Activated B cell treated with CpG ODN at 0.5 μM for 24 hours (primary cell): Measurements from ENCODE around the gene TGFB2. TPM values are rescaled to one million over a fixed set of nuclear protein-coding genes. Genes with fewer than 3 reads are reported as not detected.

Experiments used
- ATAC-seq: fragments of 200-7000 bp; cut with Tn5 transposase; one replicate; pipeline ENCODE4 v1.10.0; 2021; ENCODE audit warnings: low read depth, mild to moderate bottlenecking, moderate library complexity
- CTCF ChIA-PET: fragments of 350-600 bp; sonication (Branson Sonifier 250); formaldehyde crosslinking; loops from one replicate; lab custom pipeline; 2021; ENCODE audit warnings: antibody characterized with exemption; lab: Charles Lee
- POLR2A ChIA-PET: fragments of 350-600 bp; sonication (Branson Sonifier 250); formaldehyde crosslinking; loops from one replicate; lab custom pipeline; 2021; ENCODE audit warnings: antibody characterized with exemption; lab: Charles Lee
- DNase-seq: peaks from one replicate; pipeline ENCODE4 v3.0.0; 2022
- H3K27ac Mint-ChIP-seq: one replicate; pipeline ENCODE4 v1.8.0; 2020; ENCODE audit warnings: mixed read lengths
- H3K27me3 Mint-ChIP-seq: one replicate; pipeline ENCODE4 v1.8.0; 2021; ENCODE audit warnings: mixed read lengths
- H3K36me3 Mint-ChIP-seq: one replicate; pipeline ENCODE4 v1.8.0; 2021; ENCODE audit warnings: low read depth, mixed read lengths
- H3K4me1 Mint-ChIP-seq: one replicate; pipeline ENCODE4 v1.8.0; 2021; ENCODE audit warnings: mixed read lengths
- H3K4me3 Mint-ChIP-seq: one replicate; pipeline ENCODE4 v1.8.0; 2020; ENCODE audit warnings: mild to moderate bottlenecking, mixed read lengths
- H3K9me3 Mint-ChIP-seq: one replicate; pipeline ENCODE4 v1.8.0; 2020; ENCODE audit warnings: mixed read lengths
- CTCF ChIP-seq: fragments of 200-600 bp; IDR thresholded peaks from one replicate; pipeline ENCODE4 v1.8.0; 2022; ENCODE audit warnings: antibody characterized with exemption, mild to moderate bottlenecking
- intact Hi-C: fragments of 100-400 bp; cut with micrococcal nuclease; formaldehyde crosslinking; loops from one replicate; pipeline ENCODE4 v1.15.1; 2024
- total RNA-seq: library from RNA; stranded (reverse); gene quantifications from 2 replicates; pipeline ENCODE4 v1.2.3, GENCODE V29; 2022

The TGFB2 gene
- total RNA-seq, 1 donor from 2014 or later: 1.6 TPM

DNA sequence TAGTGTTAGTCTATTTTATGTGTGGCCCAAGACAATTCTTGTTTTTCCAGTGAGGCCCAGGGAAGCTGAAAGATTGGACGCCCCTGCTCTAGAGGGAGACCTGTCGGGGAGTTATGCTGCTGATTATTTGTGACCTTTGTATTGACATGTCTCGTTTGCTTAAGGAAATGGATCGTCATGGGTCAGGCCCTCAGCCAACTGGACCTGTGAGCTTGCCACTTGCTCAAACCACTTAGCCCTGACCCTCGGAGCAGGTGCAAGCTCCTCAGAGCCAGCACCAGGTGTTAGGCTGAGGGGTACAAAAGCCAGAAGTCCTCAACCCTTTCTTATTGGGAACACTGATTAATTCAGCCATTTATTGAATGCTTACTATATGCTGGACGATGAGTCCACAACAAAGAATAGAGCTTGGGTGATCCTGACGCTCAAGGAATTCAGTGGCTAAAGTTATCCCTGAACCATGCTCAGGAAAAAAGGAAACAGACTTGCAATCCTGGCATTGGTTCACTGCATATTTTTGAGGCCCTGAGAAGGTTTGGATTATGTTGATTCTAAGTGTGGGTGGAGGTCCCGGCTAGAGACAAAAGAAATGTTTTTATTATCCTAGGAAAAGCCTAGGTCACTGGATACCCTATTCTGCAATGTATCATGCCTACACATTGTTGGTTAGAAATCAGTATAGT lies 19.0 kb downstream of the TGFB2 start:
- Mint-ChIP-seq H3K4me3 (no peak overlapping the region), H3K36me3 (no peaks in the 10 kb centered on the region), H3K27me3 (no peaks in the 10 kb centered on the region), H3K9me3 (no peaks in the 10 kb centered on the region), H3K4me1 (no peaks in the 10 kb centered on the region), H3K27ac (no peak overlapping the region)
- TF ChIP-seq CTCF: no peak
- intact Hi-C loops: no loop called here
- CTCF ChIA-PET: interaction anchor here (1.0 kb wide), 1 partner anchor 36 kb away, joined by 3 read pairs; no protein-coding TSS in a partner anchor
- POLR2A ChIA-PET: interaction anchor here (1.1 kb wide), 1 partner anchor 14 kb away, joined by 4 read pairs; no protein-coding TSS in a partner anchor
- ATAC-seq (no peak), DNase-seq (no peak)

- H3K4me3 Mint-ChIP-seq: no peak overlapping the region
- CTCF ChIA-PET: interaction anchor here (1.4 kb wide), 1 partner anchor 151 kb away, joined by 3 read pairs; no protein-coding TSS in a partner anchor
These were observed 20.3 kb downstream of the TGFB2 start for GRCh38 chr1:218365226-218365999.

GRCh38 chr1:218366322-218367052 lies 21.4 kb downstream of the TGFB2 start:
- no peaks in the 10 kb centered on the region for H3K27me3 Mint-ChIP-seq
- POLR2A ChIA-PET: no interaction called here
- ATAC-seq (no peak), DNase-seq (no peak)
- no peaks in the 10 kb centered on the region for H3K9me3 Mint-ChIP-seq
- no peak overlapping the region for H3K4me3 Mint-ChIP-seq
- CTCF ChIA-PET: interaction anchor here (1.2 to 1.4 kb wide), 2 partner anchors 10 to 150 kb away, joined by 3 read pairs; no protein-coding TSS in a partner anchor
- no peaks in the 10 kb centered on the region for H3K36me3 Mint-ChIP-seq
- intact Hi-C loops: no loop called here
- TF ChIP-seq CTCF: no peak
- no peak overlapping the region for H3K27ac Mint-ChIP-seq
- no peaks in the 10 kb centered on the region for H3K4me1 Mint-ChIP-seq

More at GRCh38 chr1:218365226-218365999, 20.3 kb downstream of the TGFB2 start:
- Mint-ChIP-seq H3K4me1 (no peaks in the 10 kb centered on the region), H3K36me3 (no peaks in the 10 kb centered on the region), H3K27me3 (no peaks in the 10 kb centered on the region), H3K27ac (no peak overlapping the region), H3K9me3 (no peaks in the 10 kb centered on the region)
- no peak for ATAC-seq
- no peak for TF ChIP-seq CTCF
- intact Hi-C loops: no loop called here
- POLR2A ChIA-PET: interaction anchor here (1.1 kb wide), 1 partner anchor 13 kb away, joined by 4 read pairs; no protein-coding TSS in a partner anchor
- DNase-seq: no peak

DNA sequence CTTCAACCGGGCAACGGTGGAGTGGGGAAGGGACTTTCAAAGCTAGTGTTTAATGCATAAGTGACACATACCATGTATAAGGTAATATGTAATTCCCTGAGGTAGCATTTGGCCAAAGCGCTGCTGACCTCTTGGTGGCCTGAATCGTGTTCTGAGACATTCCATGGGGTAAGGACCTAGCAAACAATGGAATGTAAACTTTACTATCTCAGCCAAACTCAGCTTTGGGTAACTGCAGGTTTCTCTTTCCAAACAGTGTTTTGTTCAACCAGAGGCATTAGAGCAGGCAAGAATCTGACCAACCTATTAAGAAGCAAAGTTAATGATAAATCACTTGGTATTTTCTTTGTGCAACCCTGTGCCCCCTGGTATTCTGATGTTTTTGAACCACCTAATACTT lies 22.0 kb downstream of the TGFB2 start:
- TF ChIP-seq CTCF: no peak
- ChIA-PET CTCF (interaction anchor here (1.2 kb wide), 1 partner anchor 10 kb away, joined by 3 read pairs; no protein-coding TSS in a partner anchor), POLR2A (no interaction called here)
- intact Hi-C loops: no loop called here
- no peak for DNase-seq
- no peaks in the 10 kb centered on the region for H3K27me3 Mint-ChIP-seq
- no peak overlapping the region for H3K27ac Mint-ChIP-seq
- no peaks in the 10 kb centered on the region for H3K9me3 Mint-ChIP-seq
- no peaks in the 10 kb centered on the region for H3K36me3 Mint-ChIP-seq
- no peak overlapping the region for H3K4me3 Mint-ChIP-seq
- no peak for ATAC-seq
- H3K4me1 Mint-ChIP-seq: no peaks in the 10 kb centered on the region
